OCI-LY7 (cell line): ENCODE data around the gene RAMP1. TPM values are rescaled to one million over a fixed set of nuclear protein-coding genes. Genes with fewer than 3 reads are reported as not detected.

ENCODE experiments used
- BruUV-seq: library from RNA; stranded (reverse); fragments of 400-500 nt; replicated peaks from 2 replicates; lab custom pipeline; 2021; lab: Mats Ljungman, UMichigan
- CTCF ChIA-PET: fragments of 300-600 bp; sonication (Branson Sonifier 250); formaldehyde crosslinking; loops from one replicate; lab custom pipeline; 2022; ENCODE audit warnings: antibody characterized with exemption; ENCODE audit not compliant: unreplicated experiment; lab: Charles Lee
- POLR2A ChIA-PET: fragments of 300-600 bp; sonication (Branson Sonifier 250); formaldehyde crosslinking; loops from one replicate; lab custom pipeline; 2022; ENCODE audit warnings: antibody characterized with exemption; lab: Charles Lee
- DNase-seq: peaks from one replicate; pipeline ENCODE4 v3.0.0-alpha.2; 2015; ENCODE audit warnings: low spot score
- H2AFZ ChIP-seq: fragments of 200-600 bp; sonication (generic), shearing (Covaris generic); 2 replicates; pipeline ENCODE4 v1.6.1; 2014; ENCODE audit warnings: mild to moderate bottlenecking, antibody characterized with exemption, low read length, moderate library complexity
- H3K27ac ChIP-seq: fragments of 200-600 bp; sonication (generic); 2 replicates; pipeline ENCODE4 v1.5.1; 2014; ENCODE audit warnings: mixed run types, low read depth, mild to moderate bottlenecking, moderate library complexity, low read length, inconsistent platforms; ENCODE audit not compliant: poor library complexity, severe bottlenecking
- H3K36me3 ChIP-seq: fragments of 200-600 bp; sonication (generic); 2 replicates; pipeline ENCODE4 v1.6.1; 2014; ENCODE audit warnings: mild to moderate bottlenecking, antibody characterized with exemption, low read length, moderate library complexity, mixed read lengths; ENCODE audit not compliant: insufficient read depth
- H3K4me1 ChIP-seq: fragments of 200-600 bp; sonication (generic); 2 replicates; pipeline ENCODE4 v1.5.1; 2014; ENCODE audit warnings: mild to moderate bottlenecking, low read length; ENCODE audit not compliant: insufficient read depth, poor library complexity, severe bottlenecking
- H3K4me2 ChIP-seq: fragments of 200-600 bp; sonication (generic); 2 replicates; pipeline ENCODE4 v1.6.1; 2014; ENCODE audit warnings: mild to moderate bottlenecking, low read length
- H3K4me3 ChIP-seq: fragments of 200-600 bp; sonication (generic); 2 replicates; pipeline ENCODE4 v1.5.1; 2014; ENCODE audit warnings: mild to moderate bottlenecking, low read depth, low read length; ENCODE audit not compliant: poor library complexity, severe bottlenecking
- H3K79me2 ChIP-seq: fragments of 200-600 bp; sonication (generic); 2 replicates; pipeline ENCODE4 v1.6.1; 2016; ENCODE audit warnings: low read depth, mild to moderate bottlenecking, low read length, moderate library complexity, mixed read lengths; ENCODE audit not compliant: insufficient read depth
- H3K9me2 ChIP-seq: fragments of 200-600 bp; sonication (generic); 2 replicates; pipeline ENCODE4 v1.6.1; 2016; ENCODE audit warnings: mild to moderate bottlenecking, low read length, mixed read lengths; ENCODE audit not compliant: insufficient read depth
- H3K9me3 ChIP-seq: fragments of 200-600 bp; sonication (generic); 2 replicates; pipeline ENCODE4 v1.6.1; 2014; ENCODE audit warnings: mild to moderate bottlenecking, mixed run types, low read length, mixed read lengths
- H4K20me1 ChIP-seq: fragments of 200-600 bp; sonication (generic); 2 replicates; pipeline ENCODE4 v1.6.1; 2014; ENCODE audit warnings: mild to moderate bottlenecking, antibody characterized with exemption, low read length, moderate library complexity, mixed read lengths; ENCODE audit not compliant: insufficient read depth
- EZH2phosphoT487 ChIP-seq: fragments of 200-600 bp; sonication (generic); IDR thresholded peaks from 2 replicates; pipeline ENCODE4 v1.6.1; 2018; ENCODE audit warnings: low read depth, borderline replicate concordance, mild to moderate bottlenecking, mixed run types, antibody characterized with exemption, low read length, moderate library complexity, mixed read lengths
- intact Hi-C: fragments of 100-400 bp; cut with micrococcal nuclease; formaldehyde crosslinking; loops from one replicate; pipeline ENCODE4 v1.10.0; 2022; ENCODE audit not compliant: unreplicated experiment
- total RNA-seq, 2 experiments: library from RNA; depleted of rRNA in 1 of 2; stranded (reverse); fragments of >200 nt in 1 of 2; shearing (Covaris generic) in 1 of 2; gene quantifications; 2 replicates each; pipeline ENCODE4 v1.2.3, GENCODE V29; 2014 to 2022
- TF ChIP-seq, protein P1 (sequence below): fragments of 200-600 bp; sonication (generic); conservative IDR thresholded peaks from 2 replicates; pipeline ENCODE4 v1.5.1; 2014; ENCODE audit warnings: mild to moderate bottlenecking, antibody characterized with exemption, low read length, moderate library complexity, mixed read lengths

RAMP1 gene
- total RNA-seq, 2 experiments from 2014 or later, result not detected

DNA sequence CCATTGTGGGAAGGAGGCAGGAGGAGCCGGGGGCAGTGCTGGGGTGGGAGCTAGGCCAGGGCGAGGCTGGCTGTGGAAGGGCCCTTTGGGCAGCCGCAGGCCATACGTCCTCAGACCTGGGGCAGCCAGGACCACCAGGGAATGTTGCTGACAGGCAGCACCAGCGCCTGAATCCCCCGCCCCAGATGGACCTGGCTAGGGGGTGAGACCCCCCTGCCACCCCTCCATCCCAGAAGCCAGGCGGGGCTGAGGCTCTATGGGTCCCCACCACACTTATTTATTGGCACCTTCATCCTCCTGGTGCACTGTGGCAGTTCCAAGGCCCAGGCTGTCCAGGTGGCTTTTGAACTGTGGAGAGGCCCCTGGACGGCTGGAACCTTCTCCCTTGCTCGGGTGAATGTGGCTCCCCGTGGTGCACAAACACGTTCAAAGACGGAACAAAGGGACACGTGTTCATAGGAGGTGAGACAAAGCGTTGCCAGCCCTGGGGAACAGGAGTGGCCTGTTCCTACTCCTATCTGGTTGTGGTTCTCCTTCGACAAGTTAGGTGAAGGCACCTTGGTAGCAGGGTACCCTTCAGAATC lies 35.1 kb downstream of the RAMP1 start:
- TF ChIP-seq, protein P1, sequence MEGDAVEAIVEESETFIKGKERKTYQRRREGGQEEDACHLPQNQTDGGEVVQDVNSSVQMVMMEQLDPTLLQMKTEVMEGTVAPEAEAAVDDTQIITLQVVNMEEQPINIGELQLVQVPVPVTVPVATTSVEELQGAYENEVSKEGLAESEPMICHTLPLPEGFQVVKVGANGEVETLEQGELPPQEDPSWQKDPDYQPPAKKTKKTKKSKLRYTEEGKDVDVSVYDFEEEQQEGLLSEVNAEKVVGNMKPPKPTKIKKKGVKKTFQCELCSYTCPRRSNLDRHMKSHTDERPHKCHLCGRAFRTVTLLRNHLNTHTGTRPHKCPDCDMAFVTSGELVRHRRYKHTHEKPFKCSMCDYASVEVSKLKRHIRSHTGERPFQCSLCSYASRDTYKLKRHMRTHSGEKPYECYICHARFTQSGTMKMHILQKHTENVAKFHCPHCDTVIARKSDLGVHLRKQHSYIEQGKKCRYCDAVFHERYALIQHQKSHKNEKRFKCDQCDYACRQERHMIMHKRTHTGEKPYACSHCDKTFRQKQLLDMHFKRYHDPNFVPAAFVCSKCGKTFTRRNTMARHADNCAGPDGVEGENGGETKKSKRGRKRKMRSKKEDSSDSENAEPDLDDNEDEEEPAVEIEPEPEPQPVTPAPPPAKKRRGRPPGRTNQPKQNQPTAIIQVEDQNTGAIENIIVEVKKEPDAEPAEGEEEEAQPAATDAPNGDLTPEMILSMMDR, result no peak
- TF ChIP-seq EZH2phosphoT487, result no peak
- no peak overlapping the region for H2AFZ ChIP-seq
- POLR2A ChIA-PET, result no interaction called here
- H3K9me2 ChIP-seq, result no peaks in the 10 kb centered on the region
- H3K9me3 ChIP-seq, result no peaks in the 10 kb centered on the region
- no peaks in the 10 kb centered on the region for H3K36me3 ChIP-seq
- no peak overlapping the region for H3K4me2 ChIP-seq
- no peak for DNase-seq
- BruUV-seq, result no TSS peak
- H3K27ac ChIP-seq, result no peak overlapping the region
- H3K79me2 ChIP-seq, result no peaks in the 10 kb centered on the region
- peaks cover 26% of the 10 kb centered on the region for H3K4me1 ChIP-seq
- intact Hi-C loops, result no loop called here
- H3K4me3 ChIP-seq, result no peak overlapping the region
- no peaks in the 10 kb centered on the region for H4K20me1 ChIP-seq
- CTCF ChIA-PET, result no interaction called here

DNA sequence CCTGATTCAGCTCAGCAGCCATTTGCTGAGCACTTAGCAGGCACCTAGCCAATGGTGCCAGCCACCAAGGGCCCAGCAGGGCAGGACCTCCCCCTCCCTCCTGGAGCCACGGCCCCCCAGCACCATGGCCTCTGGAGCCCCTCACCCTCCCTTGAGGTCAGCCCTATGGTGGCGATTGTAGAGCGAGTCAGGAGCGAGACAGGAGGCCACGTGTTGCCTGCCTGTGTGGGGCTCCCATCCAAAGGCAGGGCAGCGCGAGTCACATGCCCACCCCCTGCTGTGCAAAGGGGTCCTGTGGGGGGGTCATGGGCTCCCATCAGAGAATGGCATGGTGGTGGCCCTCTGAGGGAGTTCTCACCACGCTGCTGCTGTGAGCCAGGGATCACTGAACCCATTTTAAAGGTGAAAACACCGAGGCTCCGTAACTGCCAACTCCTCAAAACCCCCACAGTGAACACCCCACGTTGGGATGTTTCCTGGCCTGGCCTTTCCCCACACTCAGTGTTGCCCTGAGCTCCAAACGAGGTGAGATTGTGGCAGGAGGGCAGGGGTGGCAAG lies 35.6 kb downstream of the RAMP1 start:
- H3K36me3 ChIP-seq, result no peaks in the 10 kb centered on the region
- CTCF ChIA-PET, result no interaction called here
- no peak overlapping the region for H2AFZ ChIP-seq
- no peaks in the 10 kb centered on the region for H3K79me2 ChIP-seq
- no peaks in the 10 kb centered on the region for H3K9me2 ChIP-seq
- DNase-seq, result no peak
- POLR2A ChIA-PET, result no interaction called here
- intact Hi-C loops, result no loop called here
- H3K4me2 ChIP-seq, result no peak overlapping the region
- BruUV-seq, result no TSS peak
- TF ChIP-seq, protein P1, result no peak
- TF ChIP-seq EZH2phosphoT487, result no peak
- H3K27ac ChIP-seq, result no peak overlapping the region
- H4K20me1 ChIP-seq, result no peaks in the 10 kb centered on the region
- H3K4me1 ChIP-seq, result peaks cover 26% of the 10 kb centered on the region
- no peak overlapping the region for H3K4me3 ChIP-seq
- H3K9me3 ChIP-seq, result no peaks in the 10 kb centered on the region
